SIG-M5 treated with dmso at 0.1 percent for 504 hours (cell line): ENCODE results near the gene PLA2G3.

Source experiments
- DNase-seq: peaks from one replicate; lab custom pipeline; 2025; ENCODE audit not compliant: unreplicated experiment; lab: John Stamatoyannopoulos, UW

PLA2G3 gene

GRCh38 chr22:31148488-31148887, 8.2 kb upstream of the PLA2G3 start:
- DNase-seq = no peak

GRCh38 chr22:31144223-31144622, 3.9 kb upstream of the PLA2G3 start:
- no peak for DNase-seq

GRCh38 chr22:31143537-31143936, 3.2 kb upstream of the PLA2G3 start:
- no peak for DNase-seq

- no peak for DNase-seq
These were observed 2.7 kb upstream of the PLA2G3 start for GRCh38 chr22:31143038-31143437.

- DNase-seq = no peak
These were observed 2.0 kb upstream of the PLA2G3 start for GRCh38 chr22:31142285-31142684.

GRCh38 chr22:31141551-31141950, 1.2 kb upstream of the PLA2G3 start:
- no peak for DNase-seq

GRCh38 chr22:31140746-31141145, 438 bp upstream of the PLA2G3 start:
- DNase-seq = no peak

GRCh38 chr22:31139066-31139465, 1.2 kb downstream of the PLA2G3 start:
- no peak for DNase-seq

- DNase-seq = no peak
These were observed 2.2 kb downstream of the PLA2G3 start for GRCh38 chr22:31138126-31138525.

- no peak for DNase-seq
These were observed 2.6 kb downstream of the PLA2G3 start for GRCh38 chr22:31137721-31138120.

GRCh38 chr22:31136711-31137110, 3.6 kb downstream of the PLA2G3 start:
- DNase-seq = no peak

GRCh38 chr22:31136155-31136554, 4.2 kb downstream of the PLA2G3 start:
- no peak for DNase-seq

GRCh38 chr22:31135706-31136105, 4.6 kb downstream of the PLA2G3 start:
- no peak for DNase-seq

GRCh38 chr22:31134688-31135087, 5.6 kb downstream of the PLA2G3 start:
- no peak for DNase-seq

- DNase-seq = no peak
These were observed 6.4 kb downstream of the PLA2G3 start for GRCh38 chr22:31133911-31134310.

GRCh38 chr22:31130873-31131272, 9.4 kb downstream of the PLA2G3 start:
- no peak for DNase-seq

- DNase-seq = no peak
These were observed 12.2 kb downstream of the PLA2G3 start for GRCh38 chr22:31128156-31128555.

GRCh38 chr22:31127181-31127772, 13.0 kb downstream of the PLA2G3 start:
- DNase-seq = no peak

- DNase-seq = no peak
These were observed 13.5 kb downstream of the PLA2G3 start for GRCh38 chr22:31126869-31127175.

GRCh38 chr22:31126128-31126868, 14.0 kb downstream of the PLA2G3 start:
- DNase-seq = no peak

GRCh38 chr22:31125521-31126117, 14.7 kb downstream of the PLA2G3 start:
- no peak for DNase-seq

GRCh38 chr22:31124811-31125465, 15.4 kb downstream of the PLA2G3 start:
- DNase-seq = no peak
